OCI-LY1 (cell line): Measurements from ENCODE around the gene POLA2.

Experiments used
- H2AFZ ChIP-seq: fragments of 200-600 bp; sonication (generic), shearing (Covaris generic); 2 replicates; pipeline ENCODE4 v1.6.0; 2014; ENCODE audit warnings: antibody characterized with exemption, mild to moderate bottlenecking, low read length
- H3F3A ChIP-seq: fragments of 200-600 bp; sonication (generic), shearing (Covaris generic); 2 replicates; pipeline ENCODE4 v1.6.0; 2014; ENCODE audit warnings: mild to moderate bottlenecking, antibody characterized with exemption, low read length, moderate library complexity; ENCODE audit not compliant: insufficient read depth
- H3K27ac ChIP-seq: fragments of 200-600 bp; sonication (generic); 2 replicates; pipeline ENCODE4 v1.5.1; 2014; ENCODE audit warnings: low read length, mixed run types, mild to moderate bottlenecking, low read depth; ENCODE audit not compliant: poor library complexity, severe bottlenecking
- H3K27me3 ChIP-seq: fragments of 200-600 bp; sonication (generic); 2 replicates; pipeline ENCODE4 v1.6.0; 2014; ENCODE audit warnings: antibody characterized with exemption, mild to moderate bottlenecking, low read length, moderate library complexity; ENCODE audit not compliant: insufficient read depth
- H3K36me3 ChIP-seq: fragments of 200-600 bp; sonication (generic); 2 replicates; pipeline ENCODE4 v1.6.1; 2014; ENCODE audit warnings: mild to moderate bottlenecking, antibody characterized with exemption, low read length, moderate library complexity, mixed read lengths; ENCODE audit not compliant: insufficient read depth
- H3K4me1 ChIP-seq: fragments of 200-600 bp; sonication (generic); 2 replicates; pipeline ENCODE4 v1.5.1; 2014; ENCODE audit warnings: mild to moderate bottlenecking, low read length, moderate library complexity; ENCODE audit not compliant: insufficient read depth, severe bottlenecking
- H3K4me2 ChIP-seq: fragments of 200-600 bp; sonication (generic), shearing (Covaris generic); 2 replicates; pipeline ENCODE4 v1.6.1; 2014; ENCODE audit warnings: low read length
- H3K4me3 ChIP-seq: fragments of 200-600 bp; sonication (generic); 2 replicates; pipeline ENCODE4 v1.5.1; 2014; ENCODE audit warnings: low read length, low read depth, mild to moderate bottlenecking, mixed read lengths; ENCODE audit not compliant: poor library complexity, severe bottlenecking
- H3K79me2 ChIP-seq: fragments of 200-600 bp; shearing (Covaris generic); 2 replicates; pipeline ENCODE4 v1.6.1; 2016; ENCODE audit warnings: mixed run types, low read length, mixed read lengths; ENCODE audit not compliant: insufficient read depth
- H3K9ac ChIP-seq: fragments of 200-600 bp; sonication (generic), shearing (Covaris generic); 2 replicates; pipeline ENCODE4 v1.6.1; 2014; ENCODE audit warnings: mild to moderate bottlenecking, low read length, mixed read lengths
- H3K9me2 ChIP-seq: fragments of 200-600 bp; sonication (generic), shearing (Covaris generic); 2 replicates; pipeline ENCODE4 v1.6.1; 2014; ENCODE audit warnings: low read depth, mild to moderate bottlenecking, low read length, mixed read lengths
- H3K9me3 ChIP-seq: fragments of 200-600 bp; shearing (Covaris generic); 2 replicates; pipeline ENCODE4 v1.6.1; 2014; ENCODE audit warnings: low read length, mixed read lengths
- H4K20me1 ChIP-seq: fragments of 200-600 bp; sonication (generic), shearing (Covaris generic); 2 replicates; pipeline ENCODE4 v1.6.0; 2016; ENCODE audit warnings: mild to moderate bottlenecking, low read length; ENCODE audit not compliant: insufficient read depth
- EZH2 ChIP-seq: fragments of 200-600 bp; sonication (generic), shearing (Covaris generic); IDR thresholded peaks from 2 replicates; pipeline ENCODE4 v1.8.0; 2017; ENCODE audit warnings: borderline replicate concordance, mixed run types, mild to moderate bottlenecking, antibody characterized with exemption, low read length, moderate library complexity, mixed read lengths
- TF ChIP-seq, protein P1 (sequence below): fragments of 200-600 bp; sonication (generic), shearing (Covaris generic); IDR thresholded peaks from 2 replicates; pipeline ENCODE4 v1.5.1; 2017; ENCODE audit warnings: mild to moderate bottlenecking, antibody characterized with exemption, low read length, moderate library complexity, mixed read lengths

The POLA2 gene

DNA sequence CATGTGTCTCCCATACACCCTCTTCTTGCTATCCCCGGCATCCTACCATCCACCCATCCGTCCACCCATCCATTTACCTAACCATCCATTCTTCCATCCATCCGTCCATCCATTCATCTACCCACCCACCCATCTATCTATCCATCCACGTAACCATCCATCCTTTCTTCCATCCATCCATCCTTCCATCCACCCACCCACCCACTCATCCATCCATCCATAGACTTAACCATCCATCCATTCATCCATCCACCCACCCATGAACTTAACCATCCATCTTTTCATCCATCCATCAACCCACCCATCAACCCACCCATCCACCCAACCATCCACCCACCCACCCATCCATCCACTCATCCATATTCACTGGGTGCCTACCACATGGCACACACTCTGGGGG, 42.3 kb downstream of the POLA2 start:
- no peak overlapping the region for H2AFZ ChIP-seq
- no peak for TF ChIP-seq EZH2
- TF ChIP-seq, protein P1, sequence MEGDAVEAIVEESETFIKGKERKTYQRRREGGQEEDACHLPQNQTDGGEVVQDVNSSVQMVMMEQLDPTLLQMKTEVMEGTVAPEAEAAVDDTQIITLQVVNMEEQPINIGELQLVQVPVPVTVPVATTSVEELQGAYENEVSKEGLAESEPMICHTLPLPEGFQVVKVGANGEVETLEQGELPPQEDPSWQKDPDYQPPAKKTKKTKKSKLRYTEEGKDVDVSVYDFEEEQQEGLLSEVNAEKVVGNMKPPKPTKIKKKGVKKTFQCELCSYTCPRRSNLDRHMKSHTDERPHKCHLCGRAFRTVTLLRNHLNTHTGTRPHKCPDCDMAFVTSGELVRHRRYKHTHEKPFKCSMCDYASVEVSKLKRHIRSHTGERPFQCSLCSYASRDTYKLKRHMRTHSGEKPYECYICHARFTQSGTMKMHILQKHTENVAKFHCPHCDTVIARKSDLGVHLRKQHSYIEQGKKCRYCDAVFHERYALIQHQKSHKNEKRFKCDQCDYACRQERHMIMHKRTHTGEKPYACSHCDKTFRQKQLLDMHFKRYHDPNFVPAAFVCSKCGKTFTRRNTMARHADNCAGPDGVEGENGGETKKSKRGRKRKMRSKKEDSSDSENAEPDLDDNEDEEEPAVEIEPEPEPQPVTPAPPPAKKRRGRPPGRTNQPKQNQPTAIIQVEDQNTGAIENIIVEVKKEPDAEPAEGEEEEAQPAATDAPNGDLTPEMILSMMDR = no peak
- no peaks in the 10 kb centered on the region for H3K4me1 ChIP-seq
- no peaks in the 10 kb centered on the region for H3K27me3 ChIP-seq
- no peaks in the 10 kb centered on the region for H3K79me2 ChIP-seq
- H3F3A ChIP-seq = no peaks in the 10 kb centered on the region
- peaks cover 37% of the 10 kb centered on the region for H3K36me3 ChIP-seq
- H3K27ac ChIP-seq = no peak overlapping the region
- no peaks in the 10 kb centered on the region for H3K9me2 ChIP-seq
- H3K9ac ChIP-seq = no peak overlapping the region
- no peaks in the 10 kb centered on the region for H3K9me3 ChIP-seq
- H3K4me2 ChIP-seq = no peak overlapping the region
- H3K4me3 ChIP-seq = no peak overlapping the region
- no peaks in the 10 kb centered on the region for H4K20me1 ChIP-seq

- Histone ChIP-seq H3K4me3 (no peak overlapping the region), H2AFZ (no peak overlapping the region), H3K9me2 (no peaks in the 10 kb centered on the region), H3K9me3 (no peaks in the 10 kb centered on the region), H3K4me2 (no peak overlapping the region), H3K9ac (no peak overlapping the region), H3F3A (no peaks in the 10 kb centered on the region), H3K27ac (no peak overlapping the region), H4K20me1 (no peaks in the 10 kb centered on the region), H3K27me3 (no peaks in the 10 kb centered on the region), H3K36me3 (peaks cover 32% of the 10 kb centered on the region), H3K4me1 (no peaks in the 10 kb centered on the region), H3K79me2 (no peaks in the 10 kb centered on the region)
- TF ChIP-seq, protein P1 = no peak
- TF ChIP-seq EZH2 = no peak
Measured at GRCh38 chr11:65304613-65305012, 42.9 kb downstream of the POLA2 start.

DNA sequence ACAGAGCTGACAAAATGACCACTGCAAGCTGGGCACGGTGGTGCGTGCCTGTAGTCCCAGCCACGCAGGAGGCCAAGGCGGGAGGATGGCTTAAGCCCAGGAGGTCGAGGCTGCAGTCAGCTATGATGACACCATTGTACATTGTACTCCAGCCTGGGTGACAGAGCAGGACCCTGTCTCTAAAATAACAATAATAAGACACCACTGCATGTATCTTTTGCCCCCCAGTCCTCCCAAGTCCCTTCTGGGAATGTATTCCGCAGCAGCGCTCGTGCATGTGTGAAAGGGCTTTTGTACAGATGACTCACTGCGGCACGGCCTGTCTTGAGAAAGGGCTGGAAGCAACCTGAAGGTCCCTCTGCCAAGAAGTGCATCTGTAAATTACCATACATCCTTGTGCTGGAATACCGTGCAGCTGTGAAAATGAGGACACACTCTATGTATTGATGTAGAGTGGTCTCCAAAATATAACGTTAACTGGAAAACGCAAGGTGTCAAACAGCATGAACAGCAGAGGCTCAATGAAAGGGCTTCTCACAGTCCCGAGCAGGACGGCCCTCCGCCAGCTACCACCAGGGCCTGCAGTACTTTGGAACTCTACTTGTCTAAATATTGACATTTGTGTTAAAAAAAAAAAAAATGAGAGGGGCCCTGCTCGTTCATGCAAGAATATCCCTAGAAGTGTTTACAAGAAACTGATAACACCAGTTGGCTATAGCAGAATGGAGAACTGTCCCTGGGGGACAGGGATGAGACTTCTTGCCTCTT, 43.9 kb downstream of the POLA2 start:
- Histone ChIP-seq H3F3A (no peaks in the 10 kb centered on the region), H3K4me1 (no peaks in the 10 kb centered on the region), H3K79me2 (no peaks in the 10 kb centered on the region), H3K4me2 (no peak overlapping the region), H3K27ac (no peak overlapping the region), H3K9me3 (no peaks in the 10 kb centered on the region), H3K9me2 (no peaks in the 10 kb centered on the region), H3K9ac (no peak overlapping the region), H4K20me1 (no peaks in the 10 kb centered on the region), H3K27me3 (no peaks in the 10 kb centered on the region), H3K36me3 (peaks cover 23% of the 10 kb centered on the region), H3K4me3 (no peak overlapping the region), H2AFZ (no peak overlapping the region)
- no peak for TF ChIP-seq EZH2
- TF ChIP-seq, protein P1 = no peak
